HUDEP-2 (cell line): Measurements from ENCODE around the gene TRRAP.

Experiments used
- DNase-seq, 76 experiments: peaks; one replicate each; lab custom pipeline; 2025; ENCODE audit not compliant: unreplicated experiment in 76 of 76; lab: John Stamatoyannopoulos, UW

The TRRAP gene

GRCh38 chr7:99021941-99022560 is 143.7 kb downstream of the TRRAP start:
- DNase-seq, result no peak

DNA sequence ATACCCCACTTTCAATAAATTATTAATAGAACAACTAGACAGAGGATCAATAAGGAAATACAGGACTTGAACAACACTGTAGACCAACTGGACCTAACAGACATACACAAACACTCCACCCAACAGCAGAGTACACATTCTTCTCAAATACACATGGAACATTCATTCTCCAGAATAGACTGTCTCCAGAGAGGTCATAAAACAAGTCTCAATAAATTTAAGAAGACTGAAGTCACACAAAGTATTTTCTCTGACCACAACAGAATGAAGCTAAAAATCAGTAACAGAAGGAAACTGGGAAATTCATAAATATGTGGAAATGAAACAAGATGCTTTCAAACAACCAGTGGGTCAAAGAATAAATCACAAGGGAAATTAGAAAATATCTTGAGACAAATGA is 145.7 kb downstream of the TRRAP start:
- no peak for DNase-seq

DNA sequence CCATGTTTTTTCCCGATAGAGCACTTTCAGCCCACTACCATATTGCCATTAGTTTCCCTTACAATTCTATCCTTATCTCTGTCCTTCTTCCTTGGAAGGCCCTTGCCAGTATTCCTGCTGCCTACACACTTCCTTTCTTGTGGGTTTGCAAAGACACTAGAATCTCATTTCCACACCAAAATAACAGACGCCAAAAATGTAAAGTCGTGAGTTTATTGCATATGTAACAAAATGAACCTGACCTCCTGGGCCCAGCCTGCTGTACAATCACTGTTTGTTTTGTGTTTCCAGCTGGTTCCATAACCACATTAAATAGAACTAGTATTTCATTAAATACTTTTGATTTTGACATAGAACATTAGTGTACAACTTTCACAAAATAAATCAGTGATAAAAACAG is 148.9 kb downstream of the TRRAP start:
- no peak for DNase-seq

DNA sequence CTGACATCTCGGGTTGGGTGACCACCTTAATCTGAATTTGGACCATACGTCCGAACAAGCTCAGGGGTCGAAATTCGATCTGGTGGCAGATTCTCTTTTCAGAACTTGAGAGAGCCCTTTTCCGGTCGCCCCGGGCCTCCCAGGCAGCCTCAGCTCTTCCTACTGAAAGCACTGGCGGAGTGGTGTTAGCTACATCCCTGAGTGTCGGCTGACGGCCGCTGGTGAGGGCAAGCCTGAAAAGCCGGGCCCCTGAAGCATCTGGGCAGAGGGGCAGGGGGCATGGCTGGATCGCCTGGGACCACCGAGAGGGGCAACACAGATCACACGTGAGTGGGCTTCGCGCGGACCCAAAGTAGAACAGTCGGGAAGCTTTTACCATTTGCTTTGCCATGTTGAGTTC is 149.5 kb downstream of the TRRAP start:
- no peak for DNase-seq

DNA sequence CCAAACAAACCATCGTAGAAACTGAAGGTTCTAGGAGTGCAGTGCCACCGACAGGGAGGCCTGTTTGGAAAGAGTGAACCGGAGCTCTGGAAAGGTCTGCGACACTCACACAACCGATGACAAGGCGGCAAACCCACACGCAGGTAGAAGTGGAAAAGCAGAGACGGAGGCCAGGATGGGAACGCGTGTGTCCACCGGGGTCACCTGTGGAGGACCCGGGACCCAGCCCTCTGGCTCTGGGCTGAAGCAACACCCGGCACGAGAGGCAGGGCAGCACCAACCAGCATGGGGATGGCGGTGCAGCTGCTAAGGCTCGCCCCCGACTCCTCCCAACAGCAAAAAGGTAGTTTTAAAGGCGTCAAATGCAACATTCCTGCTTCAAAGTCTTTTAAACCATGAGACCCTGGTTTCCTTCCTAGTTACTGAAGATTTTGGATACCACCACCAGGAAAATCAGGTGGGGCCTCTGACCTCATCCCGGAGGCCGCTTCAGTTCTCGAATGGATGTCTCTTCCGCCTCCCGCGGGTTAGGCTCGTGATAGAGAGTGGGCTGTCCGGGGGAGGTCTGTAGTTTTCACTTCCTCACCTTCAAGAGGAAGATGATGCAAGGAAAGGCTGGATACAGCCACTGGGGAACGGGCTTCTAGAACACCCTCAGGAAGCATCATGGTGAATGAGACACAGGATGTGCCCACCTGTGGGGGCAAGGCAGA is 150.1 kb downstream of the TRRAP start:
- no peak for DNase-seq

DNA sequence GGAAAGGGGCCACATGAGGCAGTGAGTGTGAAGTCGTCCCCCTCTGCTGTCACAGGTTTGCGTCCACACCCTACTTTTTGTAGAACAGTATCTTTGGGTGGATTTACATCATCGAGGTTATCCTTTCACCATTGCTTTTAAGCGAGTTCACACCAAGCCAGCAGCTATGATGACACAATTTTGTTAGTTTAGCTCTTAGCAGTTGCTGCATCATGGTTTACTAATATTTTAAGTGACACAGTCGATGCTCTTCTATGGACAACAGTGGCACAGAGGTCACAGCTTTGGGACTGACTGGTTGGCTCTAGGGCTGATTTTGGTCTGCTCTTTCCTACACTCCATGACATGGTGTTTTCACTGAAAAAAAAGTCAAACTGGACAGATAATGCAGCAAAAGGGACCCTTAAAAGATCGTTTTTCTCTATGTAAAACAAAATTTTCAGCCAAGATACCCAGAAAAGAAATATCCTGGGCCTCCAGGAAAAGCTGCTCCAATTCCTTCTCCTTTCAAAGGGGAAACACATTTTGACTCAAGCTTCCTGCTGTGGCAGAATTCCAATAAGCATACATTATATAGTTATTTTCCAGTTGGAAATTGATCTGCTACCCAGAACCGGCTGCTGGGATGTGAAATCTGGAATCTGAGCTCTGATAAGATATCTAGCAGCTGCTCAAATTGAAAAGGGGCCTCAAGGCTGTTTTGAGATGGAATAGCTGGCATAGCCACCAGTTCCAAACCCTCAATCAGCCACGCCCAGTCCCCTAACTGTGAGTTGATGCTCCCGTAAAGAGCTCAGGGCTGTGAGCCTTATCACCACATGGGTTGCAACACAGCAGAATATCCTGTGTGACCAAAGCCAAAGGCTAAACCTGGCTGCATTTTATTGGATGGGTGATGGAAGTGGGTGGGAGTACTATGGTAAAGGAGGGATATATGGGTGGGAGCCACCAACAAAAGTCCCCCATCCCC is 151.4 kb downstream of the TRRAP start:
- peak in 4 of 76 experiments; percentile 1 to 4 (median 3) for DNase-seq

DNA sequence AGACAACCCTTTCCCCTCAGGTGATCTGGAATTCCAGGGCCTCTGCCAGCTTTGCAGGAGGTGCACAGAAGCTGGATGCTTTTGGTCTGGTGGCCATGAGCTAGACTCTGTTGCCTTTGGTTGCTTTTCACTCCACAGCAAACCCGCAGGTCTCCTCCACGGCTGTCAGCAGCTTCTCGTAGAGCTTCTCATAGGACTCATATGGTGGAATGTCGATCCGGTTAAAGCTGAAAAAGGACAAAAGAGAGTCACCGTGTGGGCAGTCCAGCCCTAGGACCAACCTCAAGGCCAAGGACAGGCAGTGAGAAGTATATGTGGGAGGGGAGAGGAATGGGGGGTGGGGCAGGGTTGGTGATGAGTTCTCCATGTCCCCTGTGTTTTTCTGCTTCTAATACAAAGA is 152.1 kb downstream of the TRRAP start:
- no peak for DNase-seq

GRCh38 chr7:99030951-99031350 is 152.6 kb downstream of the TRRAP start:
- DNase-seq, result no peak

GRCh38 chr7:99031496-99031895 is 153.2 kb downstream of the TRRAP start:
- DNase-seq, result no peak

- no peak for DNase-seq
Measured at GRCh38 chr7:99032928-99033327, 154.6 kb downstream of the TRRAP start.

GRCh38 chr7:99033765-99034164 is 155.4 kb downstream of the TRRAP start:
- no peak for DNase-seq

- DNase-seq, result no peak
Measured at GRCh38 chr7:99034932-99035722, 156.8 kb downstream of the TRRAP start.

DNA sequence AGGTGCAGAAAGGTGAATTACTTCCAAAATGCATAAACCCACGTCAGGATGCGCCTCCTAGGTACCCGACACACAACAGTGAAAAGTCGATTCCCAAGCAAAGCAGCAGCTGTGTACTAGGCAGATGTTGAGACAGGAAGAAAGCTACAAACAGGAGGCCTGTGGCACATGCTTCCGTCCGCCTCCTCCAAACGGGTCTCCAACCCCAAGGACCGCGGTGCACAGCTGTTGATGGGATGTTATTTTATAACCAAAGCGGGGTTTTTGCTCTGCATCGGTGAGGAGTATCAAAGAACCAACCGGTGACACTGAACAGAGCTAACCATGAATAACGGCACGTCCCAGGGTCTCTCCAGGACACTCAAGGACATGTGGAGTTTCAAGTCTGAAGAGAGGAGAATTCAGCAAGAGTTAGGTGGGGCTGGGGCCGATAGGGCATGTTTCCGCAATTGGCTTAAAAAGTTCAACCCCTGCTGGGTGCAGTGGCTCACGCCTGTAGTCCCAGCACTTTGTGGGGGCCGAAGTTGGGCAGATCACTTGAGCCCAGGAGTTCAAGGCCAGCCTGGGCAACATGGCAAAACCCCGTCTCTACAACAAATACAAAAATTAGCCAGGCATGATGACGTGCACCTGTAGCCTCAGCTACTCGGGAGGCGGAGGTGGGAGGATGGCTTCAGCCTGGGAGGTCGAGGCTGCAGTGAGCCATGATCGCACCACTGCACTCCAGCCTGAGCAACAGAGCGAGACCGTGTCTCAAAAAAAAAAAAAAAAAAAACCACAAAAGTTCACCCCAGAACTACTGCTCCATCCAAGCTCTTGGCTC is 157.6 kb downstream of the TRRAP start:
- DNase-seq, result no peak

- DNase-seq, result peak in 2 of 76 experiments; percentile 3 to 6
Measured at GRCh38 chr7:99036546-99037111, 158.3 kb downstream of the TRRAP start.

- DNase-seq, result no peak
Measured at GRCh38 chr7:99037327-99037940, 159.1 kb downstream of the TRRAP start.

DNA sequence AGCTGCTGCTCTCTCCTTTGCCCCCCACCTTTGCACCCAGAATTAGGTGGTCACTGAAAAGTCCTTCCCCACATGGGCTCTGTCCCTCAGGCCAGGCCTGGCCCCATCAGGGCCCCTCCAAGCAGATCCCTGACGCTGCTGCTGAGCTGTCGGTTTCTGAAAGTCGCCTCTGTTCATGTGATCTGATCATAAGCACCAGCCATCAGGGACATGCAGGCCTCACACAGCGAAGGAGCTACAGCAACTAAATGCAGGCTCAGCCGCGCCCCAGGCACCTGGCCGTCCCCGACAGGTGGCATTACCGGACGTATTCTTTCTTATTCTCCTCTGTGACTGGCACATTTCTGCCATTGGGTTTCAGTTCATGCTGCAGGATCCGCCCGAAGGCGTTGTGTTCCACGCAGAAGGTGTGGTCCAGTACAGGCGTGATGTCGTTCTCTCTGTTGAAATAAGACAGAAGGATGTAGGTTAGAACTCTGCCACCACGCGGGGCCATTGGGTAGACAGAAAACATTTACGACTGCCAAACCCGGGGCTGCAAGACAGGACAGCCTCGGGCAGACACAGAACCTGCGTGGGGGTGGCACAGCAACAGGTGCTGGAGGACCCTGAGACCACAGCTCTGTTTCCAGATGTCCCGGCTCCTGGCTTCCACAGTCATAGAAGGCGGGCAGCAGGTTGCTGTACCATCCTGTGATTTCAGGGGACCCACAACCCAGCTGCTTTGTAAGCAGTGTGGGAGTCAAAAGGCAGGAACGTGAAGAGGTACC is 159.9 kb downstream of the TRRAP start:
- DNase-seq, result no peak

DNA sequence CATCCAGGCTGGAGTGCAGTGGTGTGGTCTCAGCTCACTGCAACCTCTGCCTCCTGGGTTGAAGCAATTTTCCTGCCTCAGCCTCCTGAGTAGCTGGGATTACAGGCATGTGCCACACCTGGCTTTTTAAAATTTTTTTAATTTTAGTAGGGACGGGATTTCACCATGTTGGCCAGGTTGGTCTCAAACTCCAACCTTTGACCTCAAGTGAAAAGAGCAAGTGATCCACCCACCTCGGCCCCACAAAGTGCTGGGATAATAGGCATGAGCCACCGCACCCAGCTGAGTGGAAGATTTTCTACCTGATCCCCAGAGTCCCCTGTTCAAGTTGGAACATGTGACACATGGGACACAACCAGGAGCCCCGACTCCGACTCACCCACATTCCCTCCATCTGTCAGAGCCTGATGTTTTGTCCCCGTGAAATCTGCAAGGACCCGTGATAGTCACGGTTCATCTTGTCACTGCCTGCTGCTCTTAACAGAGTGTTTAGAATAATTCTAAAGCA is 161.1 kb downstream of the TRRAP start:
- DNase-seq, result no peak
